Measurements from ENCODE around the gene CDK5RAP1. TPM values are rescaled to one million over a fixed set of nuclear protein-coding genes. Genes with fewer than 3 reads are reported as not detected.
"Not testable (repeated sequence)": the region's sequence is repeated elsewhere in the genome, so short reads cannot be mapped to it uniquely, and the experiment has no call there.

The CDK5RAP1 gene
- total and polyA plus RNA-seq, 4 donors: 16.8 to 65.7 (median 23.6) TPM

DNA sequence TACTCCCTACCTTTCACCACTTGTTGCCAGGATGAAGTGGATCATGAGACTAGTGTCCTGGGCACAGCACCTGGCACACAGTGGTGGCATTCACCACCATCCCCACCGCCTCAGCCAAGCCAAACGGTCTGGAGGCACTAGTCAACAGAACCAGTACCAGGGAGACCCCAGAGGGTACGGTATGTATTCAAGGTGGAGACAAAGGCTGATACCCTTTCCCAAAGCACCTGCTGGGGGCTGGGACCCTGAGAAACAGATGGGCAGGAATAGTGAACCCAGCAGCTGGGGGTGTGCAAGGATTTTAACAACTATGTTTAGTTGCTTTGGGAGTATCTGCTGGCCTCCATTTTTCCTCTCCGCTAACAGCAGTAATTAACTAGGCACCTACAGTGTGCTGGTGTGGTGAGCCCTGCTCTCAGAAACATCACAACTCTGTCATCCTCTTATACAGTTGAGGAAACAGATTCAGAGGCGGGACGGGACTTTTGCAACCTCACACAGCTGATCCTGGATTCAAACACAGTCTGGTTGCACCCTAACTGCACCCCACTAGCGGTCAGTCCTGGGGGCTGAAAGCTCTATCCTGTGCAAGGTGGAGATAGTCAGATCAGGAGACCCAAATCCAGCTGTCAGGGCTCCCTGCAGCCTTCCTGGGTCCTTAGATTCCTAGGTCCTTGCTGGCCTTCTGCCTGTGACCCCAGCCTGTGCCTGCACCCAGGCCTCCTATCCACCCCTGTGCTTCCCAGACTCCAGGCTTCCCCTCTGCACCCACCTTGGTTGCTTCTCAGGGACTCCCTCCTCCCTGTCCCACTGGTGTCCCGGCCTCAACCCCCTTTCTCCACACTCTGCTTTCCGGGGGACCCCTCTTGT, 41.1 kb upstream of the CDK5RAP1 start:
- Histone ChIP-seq H3K27me3 (ENCODE audit: control insufficient read depth in 1 of 2, insufficient read depth in 2 of 2, low read length in 1 of 2) (no peaks in the 10 kb centered on the region), H3K4me1 (ENCODE audit: control insufficient read depth in 1 of 2, insufficient read depth in 2 of 2, low read length in 2 of 2) (peaks cover 0 to 2% of the 10 kb centered on the region in 2 donors), H3K36me3 (ENCODE audit: control insufficient read depth in 1 of 2, insufficient read depth in 2 of 2, low read length in 1 of 2) (no peaks in the 10 kb centered on the region), H3K9me3 (ENCODE audit: control insufficient read depth, low read length) (no peaks in the 10 kb centered on the region), H3K27ac (ENCODE audit: low read depth in 1 of 2, low read length in 2 of 2) (peak overlapping the region in 1 of 2 donors; percentile 62), H3K4me3 (ENCODE audit: low read length in 2 of 2) (peak overlapping the region; percentile 54 to 84)
- no peak for DNase-seq
- 44 to 49% methylated on average over 9 of the region's 9 CpGs for WGBS, 2 donors
- ATAC-seq (ENCODE audit: low FRiP score): no peak
- intact Hi-C loops (cut with DNase I): loop anchor here (2.0 to 10.0 kb wide), 4 partner anchors 24 to 292 kb away; partner anchors contain the start of gene ZNF341 (in 1 of the 2)

DNA sequence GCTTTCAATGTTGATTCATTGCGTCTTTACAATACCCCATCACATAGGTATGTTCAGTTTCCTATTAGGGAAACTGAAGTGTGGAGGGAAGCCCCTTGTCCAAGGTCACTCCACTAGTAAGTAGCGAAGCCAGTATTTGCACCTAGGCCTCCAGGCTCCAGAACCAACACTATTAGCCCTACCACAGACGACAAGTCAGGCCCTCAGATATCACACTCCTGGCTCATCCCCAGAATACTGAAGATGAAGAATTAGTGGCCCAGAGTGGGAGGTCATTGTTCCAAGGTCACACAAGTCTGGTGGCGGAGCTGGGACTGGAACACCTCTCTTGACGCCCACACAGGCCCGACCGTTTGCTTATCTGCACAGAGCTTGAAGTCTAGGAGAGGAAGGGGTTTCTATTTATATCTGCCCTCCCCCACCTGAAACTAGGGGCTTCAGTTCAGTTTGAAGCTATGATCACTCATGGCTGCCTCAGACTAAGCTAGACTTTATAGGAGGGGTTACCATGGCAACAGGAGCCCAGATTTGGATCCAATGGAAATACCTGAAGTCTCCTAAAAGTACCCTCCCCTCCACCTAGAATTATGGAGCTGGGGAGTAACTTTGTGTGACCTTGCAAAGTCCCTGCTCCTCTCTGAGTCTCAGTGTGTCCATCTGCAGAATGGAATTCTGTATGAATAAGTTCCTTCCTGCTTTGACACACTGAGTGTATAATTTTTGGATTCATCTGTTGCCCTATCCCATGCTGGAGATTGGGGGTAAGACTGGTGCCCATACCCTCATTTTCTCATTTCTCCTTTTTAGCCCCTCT, 40.0 kb upstream of the CDK5RAP1 start:
- Histone ChIP-seq H3K36me3 (ENCODE audit: control insufficient read depth in 1 of 2, insufficient read depth in 2 of 2, low read length in 1 of 2) (no peaks in the 10 kb centered on the region), H3K9me3 (ENCODE audit: control insufficient read depth, low read length) (no peaks in the 10 kb centered on the region), H3K4me3 (ENCODE audit: low read length in 2 of 2) (no peak overlapping the region), H3K27ac (ENCODE audit: low read depth in 1 of 2, low read length in 2 of 2) (peak overlapping the region in 1 of 2 donors; percentile 46), H3K4me1 (ENCODE audit: control insufficient read depth in 1 of 2, insufficient read depth in 2 of 2, low read length in 2 of 2) (peaks cover 0 to 2% of the 10 kb centered on the region in 2 donors), H3K27me3 (ENCODE audit: control insufficient read depth in 1 of 2, insufficient read depth in 2 of 2, low read length in 1 of 2) (no peaks in the 10 kb centered on the region)
- DNase-seq (no peak), ATAC-seq (ENCODE audit: low FRiP score) (no peak)
- 12 to 22% methylated on average over 7 of the region's 7 CpGs for WGBS, 2 donors
- intact Hi-C loops (cut with DNase I): loop anchor here (5.0 to 10.0 kb wide), 3 partner anchors 46 to 293 kb away; partner anchors contain the start of gene ZNF341 (in 1 of the 2)

- not testable (repeated sequence) for H3K4me3 ChIP-seq (ENCODE audit: low read length in 2 of 2); DNase-seq; H3K36me3 ChIP-seq (ENCODE audit: control insufficient read depth in 1 of 2, insufficient read depth in 2 of 2, low read length in 1 of 2); ATAC-seq (ENCODE audit: low FRiP score); H3K9me3 ChIP-seq (ENCODE audit: control insufficient read depth, low read length); H3K27me3 ChIP-seq (ENCODE audit: control insufficient read depth in 1 of 2, insufficient read depth in 2 of 2, low read length in 1 of 2); H3K4me1 ChIP-seq (ENCODE audit: control insufficient read depth in 1 of 2, insufficient read depth in 2 of 2, low read length in 2 of 2)
- H3K27ac ChIP-seq (ENCODE audit: low read depth in 1 of 2, low read length in 2 of 2): peak overlapping the region in 1 of 2 donors; percentile 45
- intact Hi-C loops (cut with DNase I): loop anchor here (5.0 to 10.0 kb wide), 3 partner anchors 47 to 294 kb away; partner anchors contain the start of gene ZNF341 (in 1 of the 2)
- WGBS, 2 donors: 75 to 77% methylated on average over 7 of the region's 7 CpGs
Observed at GRCh38 chr20:33440562-33440961, 39.2 kb upstream of the CDK5RAP1 start.

- Histone ChIP-seq H3K27ac (ENCODE audit: low read depth in 1 of 2, low read length in 2 of 2) (peak overlapping the region in 1 of 2 donors; percentile 69), H3K27me3 (ENCODE audit: control insufficient read depth in 1 of 2, insufficient read depth in 2 of 2, low read length in 1 of 2) (no peaks in the 10 kb centered on the region), H3K36me3 (ENCODE audit: control insufficient read depth in 1 of 2, insufficient read depth in 2 of 2, low read length in 1 of 2) (peaks cover 0 to 3% of the 10 kb centered on the region in 2 donors), H3K4me1 (ENCODE audit: control insufficient read depth in 1 of 2, insufficient read depth in 2 of 2, low read length in 2 of 2) (peaks cover 0 to 2% of the 10 kb centered on the region in 2 donors), H3K4me3 (ENCODE audit: low read length in 2 of 2) (no peak overlapping the region), H3K9me3 (ENCODE audit: control insufficient read depth, low read length) (no peaks in the 10 kb centered on the region)
- intact Hi-C loops (cut with DNase I): no loop called here
- ATAC-seq (ENCODE audit: low FRiP score) (no peak), DNase-seq (no peak)
- WGBS, 2 donors: 65 to 73% methylated on average over 2 of the region's 2 CpGs
Observed at GRCh38 chr20:33438481-33438880, 37.2 kb upstream of the CDK5RAP1 start.

DNA sequence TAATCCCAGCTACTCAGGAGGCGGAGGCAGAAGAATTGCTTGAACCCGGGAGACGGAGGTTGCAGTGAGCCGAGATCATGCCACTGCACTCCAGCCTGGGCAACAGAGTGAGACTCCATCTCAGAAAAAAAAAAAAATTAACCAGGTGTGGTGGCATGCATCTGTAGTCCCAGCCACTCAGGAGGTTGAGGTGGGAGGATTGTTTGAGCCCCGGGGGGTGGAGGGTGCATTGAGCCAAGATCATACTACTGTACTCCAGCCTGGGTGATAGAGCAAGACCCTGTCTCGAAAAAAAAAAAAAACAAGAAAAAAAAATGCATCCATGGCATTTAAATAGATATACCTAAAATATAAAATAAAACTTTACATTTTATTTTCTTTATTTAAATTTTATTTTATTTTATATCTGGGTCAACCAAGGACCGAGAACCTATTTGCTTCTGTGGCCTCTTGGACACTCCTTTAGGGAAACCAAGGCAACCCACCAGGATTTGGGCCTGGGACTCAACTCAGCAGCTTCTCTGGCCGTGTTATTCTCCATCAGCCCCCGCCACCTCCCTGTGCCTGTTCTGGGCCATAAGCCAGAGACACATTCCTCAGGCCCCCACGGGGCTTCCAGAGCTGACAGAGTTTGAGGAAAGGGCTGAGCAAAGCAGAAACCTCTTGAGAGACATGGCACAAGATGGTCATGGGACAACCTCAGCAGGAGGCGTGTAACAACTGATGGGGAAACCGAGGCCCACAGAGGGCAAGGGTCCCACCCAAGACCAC, 36.0 kb upstream of the CDK5RAP1 start:
- Histone ChIP-seq H3K36me3 (ENCODE audit: control insufficient read depth in 1 of 2, insufficient read depth in 2 of 2, low read length in 1 of 2) (peaks cover 0 to 3% of the 10 kb centered on the region in 2 donors), H3K4me3 (ENCODE audit: low read length in 2 of 2) (no peak overlapping the region), H3K4me1 (ENCODE audit: control insufficient read depth in 1 of 2, insufficient read depth in 2 of 2, low read length in 2 of 2) (peaks cover 0 to 3% of the 10 kb centered on the region in 2 donors), H3K9me3 (ENCODE audit: control insufficient read depth, low read length) (no peaks in the 10 kb centered on the region), H3K27ac (ENCODE audit: low read depth in 1 of 2, low read length in 2 of 2) (peak overlapping the region in 1 of 2 donors; percentile 15), H3K27me3 (ENCODE audit: control insufficient read depth in 1 of 2, insufficient read depth in 2 of 2, low read length in 1 of 2) (no peaks in the 10 kb centered on the region)
- ATAC-seq (ENCODE audit: low FRiP score) (peak; percentile 76), DNase-seq (peak; percentile 76 to 91)
- WGBS, 2 donors: 38% methylated on average over 12 of the region's 12 CpGs
- intact Hi-C loops (cut with DNase I): no loop called here

- no peak overlapping the region for H3K4me3 ChIP-seq (ENCODE audit: low read length in 2 of 2)
- ATAC-seq (ENCODE audit: low FRiP score): no peak
- intact Hi-C loops (cut with DNase I): no loop called here
- WGBS, 2 donors: 75 to 80% methylated on average over 5 of the region's 5 CpGs
- no peaks in the 10 kb centered on the region for H3K27me3 ChIP-seq (ENCODE audit: control insufficient read depth in 1 of 2, insufficient read depth in 2 of 2, low read length in 1 of 2)
- peak overlapping the region in 1 of 2 donors; percentile 93 for H3K27ac ChIP-seq (ENCODE audit: low read depth in 1 of 2, low read length in 2 of 2)
- DNase-seq: no peak
- H3K9me3 ChIP-seq (ENCODE audit: control insufficient read depth, low read length): no peaks in the 10 kb centered on the region
- H3K4me1 ChIP-seq (ENCODE audit: control insufficient read depth in 1 of 2, insufficient read depth in 2 of 2, low read length in 2 of 2): peaks cover 2 to 4% of the 10 kb centered on the region in 2 donors
- peaks cover 0 to 3% of the 10 kb centered on the region in 2 donors for H3K36me3 ChIP-seq (ENCODE audit: control insufficient read depth in 1 of 2, insufficient read depth in 2 of 2, low read length in 1 of 2)
Observed at GRCh38 chr20:33434434-33434833, 33.1 kb upstream of the CDK5RAP1 start.

DNA sequence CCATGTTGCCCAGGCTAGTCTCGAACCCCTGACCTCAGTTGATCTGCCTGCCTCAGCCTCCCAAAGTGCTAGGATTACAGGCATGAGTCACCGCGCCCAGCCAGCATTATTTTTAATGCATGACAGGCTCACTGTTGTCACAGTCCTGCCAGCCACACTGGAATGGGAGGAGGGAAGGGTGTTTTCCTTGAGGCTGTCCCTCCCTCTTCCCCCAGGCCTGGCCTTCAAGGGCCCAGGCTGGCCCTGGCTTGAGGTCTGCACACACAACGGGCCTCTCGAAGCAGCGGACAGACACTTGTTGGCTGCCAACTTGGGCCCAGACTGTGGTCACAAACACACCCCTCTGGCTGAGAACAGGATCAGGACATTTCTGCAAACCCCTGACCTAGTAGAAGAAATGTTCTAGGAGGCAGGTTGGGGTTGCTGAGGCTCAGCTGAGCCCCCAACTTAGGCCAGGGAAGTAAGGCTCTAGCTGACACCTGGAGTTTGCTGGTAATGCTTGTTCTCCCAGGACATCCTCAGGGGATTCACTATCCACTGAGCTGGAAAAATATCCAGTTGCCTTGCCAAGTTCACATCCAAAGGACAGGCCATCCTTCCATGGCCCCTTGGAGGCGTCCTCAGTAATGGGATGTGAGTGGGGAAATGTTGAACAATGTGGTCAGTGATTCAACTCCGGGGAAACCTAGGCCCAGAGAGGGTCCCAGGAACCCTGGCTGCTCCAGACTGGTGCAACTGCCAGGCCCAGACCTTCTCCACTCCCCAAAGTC, 32.3 kb upstream of the CDK5RAP1 start:
- intact Hi-C loops (cut with DNase I): no loop called here
- H3K27me3 ChIP-seq (ENCODE audit: control insufficient read depth in 1 of 2, insufficient read depth in 2 of 2, low read length in 1 of 2): no peaks in the 10 kb centered on the region
- H3K36me3 ChIP-seq (ENCODE audit: control insufficient read depth in 1 of 2, insufficient read depth in 2 of 2, low read length in 1 of 2): peaks cover 0 to 3% of the 10 kb centered on the region in 2 donors
- no peak overlapping the region for H3K4me3 ChIP-seq (ENCODE audit: low read length in 2 of 2)
- no peaks in the 10 kb centered on the region for H3K9me3 ChIP-seq (ENCODE audit: control insufficient read depth, low read length)
- peak; percentile 91 for ATAC-seq (ENCODE audit: low FRiP score)
- WGBS, 2 donors: 15 to 19% methylated on average over 8 of the region's 8 CpGs
- H3K4me1 ChIP-seq (ENCODE audit: control insufficient read depth in 1 of 2, insufficient read depth in 2 of 2, low read length in 2 of 2): peaks cover 2 to 4% of the 10 kb centered on the region in 2 donors
- peak overlapping the region; percentile 24 to 93 for H3K27ac ChIP-seq (ENCODE audit: low read depth in 1 of 2, low read length in 2 of 2)
- peak; percentile 90 for DNase-seq
